Measurements from ENCODE around the gene CHD1L.

DNA sequence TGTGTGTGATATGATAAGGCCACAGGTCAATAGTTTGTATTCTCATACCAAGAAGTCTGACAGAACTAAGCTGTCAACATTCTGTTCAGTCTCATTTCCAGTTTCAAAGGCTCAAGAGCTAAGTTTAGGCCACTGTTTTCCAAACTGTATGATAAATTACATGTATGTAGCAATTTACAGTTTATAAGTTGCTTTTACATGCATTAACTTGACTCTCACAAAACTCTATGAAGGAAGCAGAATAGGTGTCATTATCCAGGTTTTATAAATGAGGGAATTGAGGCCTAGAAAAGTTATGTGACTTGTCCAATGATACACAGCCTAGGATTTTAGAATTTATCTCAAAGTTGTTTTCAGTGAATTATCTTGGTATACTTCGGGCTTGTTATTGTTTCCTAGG, 40.7 kb upstream of the CHD1L start:
- TF ChIP-seq, protein P1, sequence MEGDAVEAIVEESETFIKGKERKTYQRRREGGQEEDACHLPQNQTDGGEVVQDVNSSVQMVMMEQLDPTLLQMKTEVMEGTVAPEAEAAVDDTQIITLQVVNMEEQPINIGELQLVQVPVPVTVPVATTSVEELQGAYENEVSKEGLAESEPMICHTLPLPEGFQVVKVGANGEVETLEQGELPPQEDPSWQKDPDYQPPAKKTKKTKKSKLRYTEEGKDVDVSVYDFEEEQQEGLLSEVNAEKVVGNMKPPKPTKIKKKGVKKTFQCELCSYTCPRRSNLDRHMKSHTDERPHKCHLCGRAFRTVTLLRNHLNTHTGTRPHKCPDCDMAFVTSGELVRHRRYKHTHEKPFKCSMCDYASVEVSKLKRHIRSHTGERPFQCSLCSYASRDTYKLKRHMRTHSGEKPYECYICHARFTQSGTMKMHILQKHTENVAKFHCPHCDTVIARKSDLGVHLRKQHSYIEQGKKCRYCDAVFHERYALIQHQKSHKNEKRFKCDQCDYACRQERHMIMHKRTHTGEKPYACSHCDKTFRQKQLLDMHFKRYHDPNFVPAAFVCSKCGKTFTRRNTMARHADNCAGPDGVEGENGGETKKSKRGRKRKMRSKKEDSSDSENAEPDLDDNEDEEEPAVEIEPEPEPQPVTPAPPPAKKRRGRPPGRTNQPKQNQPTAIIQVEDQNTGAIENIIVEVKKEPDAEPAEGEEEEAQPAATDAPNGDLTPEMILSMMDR (IDR thresholded peaks at IDR 0.05), result no peak
- TF ChIP-seq POLR2A (IDR thresholded peaks at IDR 0.05), result no peak
